GM10248 (cell line): ENCODE data around the gene PCDH9.

Experiments
- CTCF ChIA-PET: fragments of 300-600 bp; sonication (Branson Sonifier 250); formaldehyde crosslinking; extraction: SDS; loops from one replicate; lab custom pipeline; 2021; ENCODE audit warnings: antibody characterized with exemption; lab: Yijun Ruan, JAX
- POLR2A ChIA-PET: fragments of 350-650 bp; sonication (Branson Sonifier 250); formaldehyde crosslinking; extraction: SDS; loops from one replicate; lab custom pipeline; 2020; ENCODE audit warnings: antibody characterized with exemption; lab: Yijun Ruan, JAX
- DNase-seq: peaks from one replicate; pipeline ENCODE4 v3.0.0; 2012; ENCODE audit errors: extremely low spot score
- TF ChIP-seq, protein P1 (sequence below): IDR thresholded peaks from 2 replicates; pipeline ENCODE4 v1.5.1; 2012; ENCODE audit warnings: mild to moderate bottlenecking, low read depth; ENCODE audit errors: extremely low read depth, missing control alignments, control extremely low read depth

The PCDH9 gene

GRCh38 chr13:66567899-66568612 lies 662.1 kb downstream of the PCDH9 start:
- ChIA-PET CTCF (interaction anchor here (1.0 to 1.1 kb wide), 2 partner anchors 10 to 11 kb away, joined by 3 read pairs; no protein-coding TSS in a partner anchor), POLR2A (no interaction called here)
- TF ChIP-seq, protein P1, sequence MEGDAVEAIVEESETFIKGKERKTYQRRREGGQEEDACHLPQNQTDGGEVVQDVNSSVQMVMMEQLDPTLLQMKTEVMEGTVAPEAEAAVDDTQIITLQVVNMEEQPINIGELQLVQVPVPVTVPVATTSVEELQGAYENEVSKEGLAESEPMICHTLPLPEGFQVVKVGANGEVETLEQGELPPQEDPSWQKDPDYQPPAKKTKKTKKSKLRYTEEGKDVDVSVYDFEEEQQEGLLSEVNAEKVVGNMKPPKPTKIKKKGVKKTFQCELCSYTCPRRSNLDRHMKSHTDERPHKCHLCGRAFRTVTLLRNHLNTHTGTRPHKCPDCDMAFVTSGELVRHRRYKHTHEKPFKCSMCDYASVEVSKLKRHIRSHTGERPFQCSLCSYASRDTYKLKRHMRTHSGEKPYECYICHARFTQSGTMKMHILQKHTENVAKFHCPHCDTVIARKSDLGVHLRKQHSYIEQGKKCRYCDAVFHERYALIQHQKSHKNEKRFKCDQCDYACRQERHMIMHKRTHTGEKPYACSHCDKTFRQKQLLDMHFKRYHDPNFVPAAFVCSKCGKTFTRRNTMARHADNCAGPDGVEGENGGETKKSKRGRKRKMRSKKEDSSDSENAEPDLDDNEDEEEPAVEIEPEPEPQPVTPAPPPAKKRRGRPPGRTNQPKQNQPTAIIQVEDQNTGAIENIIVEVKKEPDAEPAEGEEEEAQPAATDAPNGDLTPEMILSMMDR: no peak
- no peak for DNase-seq

DNA sequence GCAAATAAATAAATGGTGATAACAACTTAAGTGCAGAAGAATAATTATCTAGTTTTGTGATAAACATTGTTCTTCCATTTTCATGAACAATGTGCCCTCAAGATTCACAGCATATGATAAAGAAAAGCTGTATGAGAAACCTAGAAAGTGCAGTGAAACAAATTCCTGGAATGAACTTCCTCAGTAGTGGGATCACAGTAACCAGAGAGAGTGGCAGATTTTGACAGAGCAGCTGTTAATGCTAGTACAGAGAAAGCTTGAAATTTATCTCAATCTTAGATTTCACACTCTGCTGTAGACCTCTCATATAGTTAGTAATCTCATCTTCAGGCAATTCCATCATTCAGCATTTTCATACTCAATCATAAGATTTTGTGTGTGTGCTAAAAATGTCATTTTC lies 664.9 kb downstream of the PCDH9 start:
- CTCF ChIA-PET: interaction anchor here (1.2 to 1.4 kb wide), 3 partner anchors 9 to 19 kb away, joined by 3 read pairs; no protein-coding TSS in a partner anchor
- POLR2A ChIA-PET: no interaction called here

DNA sequence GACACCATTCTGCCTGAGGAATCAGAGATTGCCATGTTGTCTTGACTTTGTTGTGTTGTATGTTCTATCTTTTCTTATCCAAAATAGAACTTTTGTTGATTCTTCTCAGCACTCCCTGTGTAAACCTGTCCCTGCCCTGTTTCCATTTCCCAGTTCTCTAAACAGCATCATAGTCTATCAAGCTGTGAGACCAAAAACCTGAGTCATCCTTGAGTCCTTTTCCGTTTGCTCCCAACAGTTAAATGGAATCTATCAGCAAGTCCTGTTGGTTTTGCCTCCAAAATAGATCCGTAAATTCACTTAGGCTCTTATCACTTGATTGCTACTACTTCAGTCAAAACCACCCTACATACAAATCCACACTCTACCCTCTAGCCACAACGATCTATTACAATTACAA lies 667.1 kb downstream of the PCDH9 start:
- POLR2A ChIA-PET: no interaction called here
- TF ChIP-seq, protein P1: no peak
- no peak for DNase-seq
- CTCF ChIA-PET: interaction anchor here (0.9 kb wide), 1 partner anchor 15 kb away, joined by 3 read pairs; no protein-coding TSS in a partner anchor

More for the DNA sequence above, 664.9 kb downstream of the PCDH9 start:
- DNase-seq: no peak
- TF ChIP-seq, protein P1: no peak

DNA sequence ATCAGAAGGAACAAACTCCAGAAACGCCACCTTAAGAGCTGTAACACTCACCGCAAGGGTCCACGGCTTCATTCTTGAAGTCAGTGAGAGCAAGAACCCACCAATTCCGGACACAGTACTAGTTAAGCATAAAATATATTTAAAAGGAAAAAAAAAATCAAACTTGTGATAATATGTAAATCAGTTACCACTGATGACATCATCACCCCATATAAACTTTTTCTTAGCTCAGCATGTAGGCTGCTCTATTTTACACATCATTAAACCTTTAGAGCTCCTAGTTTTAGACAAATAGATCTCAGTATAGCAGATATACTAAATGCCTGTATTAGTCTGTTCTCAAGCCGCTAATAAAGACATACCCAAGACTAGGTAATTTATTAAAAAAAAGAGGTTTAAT lies 668.1 kb downstream of the PCDH9 start:
- TF ChIP-seq, protein P1: no peak
- CTCF ChIA-PET: no interaction called here
- no peak for DNase-seq
- POLR2A ChIA-PET: no interaction called here

DNA sequence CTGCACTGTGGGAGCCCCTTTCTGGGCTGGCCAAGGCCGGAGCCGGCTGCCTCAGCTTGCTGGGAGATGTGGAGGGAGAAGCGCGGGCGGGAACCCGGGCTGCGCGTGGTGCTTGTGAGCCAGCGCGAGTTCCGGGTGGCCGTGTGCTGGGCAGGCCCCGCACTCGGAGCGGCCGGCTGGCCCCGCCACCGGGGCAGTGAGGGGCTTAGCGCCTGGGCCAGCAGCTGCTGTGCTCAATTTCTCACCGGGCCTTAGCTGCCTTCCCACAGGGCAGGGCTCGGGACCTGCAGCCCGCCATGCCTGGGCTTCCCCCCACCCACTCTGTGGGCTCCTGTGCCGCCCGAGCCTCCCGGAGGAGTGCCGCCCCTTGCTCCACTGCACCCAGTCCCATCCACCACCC lies 669.1 kb downstream of the PCDH9 start:
- TF ChIP-seq, protein P1: no peak
- ChIA-PET POLR2A (no interaction called here), CTCF (no interaction called here)
- no peak for DNase-seq

DNA sequence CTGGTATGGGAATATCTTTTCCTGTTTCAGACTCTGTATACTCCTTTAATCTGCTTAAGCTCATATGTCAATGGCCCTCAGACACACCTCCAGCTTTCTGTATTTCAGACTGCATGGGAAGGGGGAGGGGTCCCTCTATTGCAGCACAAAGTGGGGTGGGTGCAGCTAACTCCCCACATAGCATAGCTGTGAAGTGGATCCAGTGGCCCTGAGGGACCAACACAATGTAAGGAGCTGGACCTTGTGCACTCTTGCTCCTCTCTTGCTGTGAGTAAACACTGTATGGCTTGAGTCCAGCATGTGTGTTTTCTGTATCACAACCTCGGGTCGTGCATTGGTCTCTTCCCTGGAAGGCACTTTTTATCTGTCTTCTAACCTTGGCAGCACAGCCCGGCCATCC lies 669.9 kb downstream of the PCDH9 start:
- TF ChIP-seq, protein P1: no peak
- no peak for DNase-seq
- ChIA-PET CTCF (no interaction called here), POLR2A (no interaction called here)
